Measurements from ENCODE around the gene TAAR6.
A peak's percentile ranks its signal among the peaks of the same experiment; 100 is the strongest.
"Not testable (repeated sequence)": the region's sequence is repeated elsewhere in the genome, so short reads cannot be mapped to it uniquely, and the experiment has no call there.

The TAAR6 gene, protein sequence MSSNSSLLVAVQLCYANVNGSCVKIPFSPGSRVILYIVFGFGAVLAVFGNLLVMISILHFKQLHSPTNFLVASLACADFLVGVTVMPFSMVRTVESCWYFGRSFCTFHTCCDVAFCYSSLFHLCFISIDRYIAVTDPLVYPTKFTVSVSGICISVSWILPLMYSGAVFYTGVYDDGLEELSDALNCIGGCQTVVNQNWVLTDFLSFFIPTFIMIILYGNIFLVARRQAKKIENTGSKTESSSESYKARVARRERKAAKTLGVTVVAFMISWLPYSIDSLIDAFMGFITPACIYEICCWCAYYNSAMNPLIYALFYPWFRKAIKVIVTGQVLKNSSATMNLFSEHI

DNA sequence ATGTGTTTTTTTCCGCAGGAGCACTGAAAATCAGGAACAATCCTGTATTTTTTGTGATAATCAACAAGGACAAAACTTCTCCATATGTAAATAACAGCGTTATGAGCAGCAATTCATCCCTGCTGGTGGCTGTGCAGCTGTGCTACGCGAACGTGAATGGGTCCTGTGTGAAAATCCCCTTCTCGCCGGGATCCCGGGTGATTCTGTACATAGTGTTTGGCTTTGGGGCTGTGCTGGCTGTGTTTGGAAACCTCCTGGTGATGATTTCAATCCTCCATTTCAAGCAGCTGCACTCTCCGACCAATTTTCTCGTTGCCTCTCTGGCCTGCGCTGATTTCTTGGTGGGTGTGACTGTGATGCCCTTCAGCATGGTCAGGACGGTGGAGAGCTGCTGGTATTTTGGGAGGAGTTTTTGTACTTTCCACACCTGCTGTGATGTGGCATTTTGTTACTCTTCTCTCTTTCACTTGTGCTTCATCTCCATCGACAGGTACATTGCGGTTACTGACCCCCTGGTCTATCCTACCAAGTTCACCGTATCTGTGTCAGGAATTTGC, at the start of gene TAAR6:
TAAR6 (plus strand) TSS at position 102 of the 557 bp plus-strand sequence; CDS start at position 102, 0 bp downstream.
- no peak for DNase-seq (ENCODE audit: low read depth in 2 of 2)

DNA sequence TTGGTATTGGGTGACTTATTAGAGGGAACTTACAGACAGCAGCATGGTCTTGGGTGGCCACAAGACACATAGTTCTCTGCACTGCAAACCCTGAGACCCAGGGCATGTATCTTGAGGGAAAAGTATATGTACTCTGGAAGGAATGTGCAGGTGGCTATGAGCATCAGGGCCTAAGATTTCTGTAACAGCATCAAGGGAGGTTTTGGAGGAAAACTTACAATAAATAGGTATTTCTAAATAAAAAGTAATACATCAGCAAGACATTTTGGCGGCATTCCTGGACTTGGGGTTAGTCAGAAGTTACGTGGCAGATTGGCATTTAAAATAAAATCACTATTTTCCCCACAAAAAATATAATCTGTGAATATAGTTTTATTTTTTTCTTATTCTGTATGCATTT, 49.2 kb upstream of the TAAR6 start:
- DNase-seq (ENCODE audit: low read depth in 2 of 2): no peak

DNA sequence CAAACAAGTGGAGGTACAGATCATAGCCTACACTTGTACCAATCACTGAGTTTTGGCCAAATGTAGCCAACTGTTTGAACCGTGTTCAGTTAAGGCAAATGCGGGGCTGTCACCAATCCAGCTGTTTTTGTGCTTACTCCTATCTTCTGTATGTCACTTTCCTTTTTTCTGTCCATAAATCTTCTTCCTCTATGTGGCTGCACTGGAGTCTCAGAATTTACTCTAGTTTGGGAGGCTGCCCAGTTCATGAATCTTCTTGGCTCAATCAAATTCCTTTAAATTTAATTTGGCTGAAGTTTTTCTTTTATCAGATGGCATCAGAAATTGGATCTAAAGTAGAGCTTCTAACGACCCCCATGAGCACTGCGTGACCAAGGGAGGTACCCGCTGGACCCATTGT, 45.5 kb upstream of the TAAR6 start:
- DNase-seq (ENCODE audit: low read depth in 2 of 2): no peak

DNA sequence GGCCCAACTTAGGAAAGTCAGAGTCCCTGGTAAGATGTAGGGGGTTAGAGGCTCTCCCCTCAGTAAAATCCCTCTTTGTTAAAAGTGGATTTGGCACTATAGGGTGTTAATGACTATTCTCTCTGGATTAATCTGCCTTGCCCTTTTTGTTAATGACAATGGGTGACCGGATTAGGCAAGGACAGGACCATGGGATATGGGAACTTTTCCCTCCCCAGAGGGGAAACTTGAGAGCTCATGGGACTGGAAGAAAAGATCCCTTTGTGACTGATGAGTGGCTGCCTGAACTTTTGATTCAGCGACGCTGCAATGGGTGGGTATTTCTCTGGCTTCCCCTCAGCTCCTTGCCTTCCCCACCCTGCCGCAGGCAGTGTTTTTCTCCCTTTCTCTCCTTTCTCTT, 44.3 kb upstream of the TAAR6 start:
- DNase-seq (ENCODE audit: low read depth in 2 of 2): no peak

DNA sequence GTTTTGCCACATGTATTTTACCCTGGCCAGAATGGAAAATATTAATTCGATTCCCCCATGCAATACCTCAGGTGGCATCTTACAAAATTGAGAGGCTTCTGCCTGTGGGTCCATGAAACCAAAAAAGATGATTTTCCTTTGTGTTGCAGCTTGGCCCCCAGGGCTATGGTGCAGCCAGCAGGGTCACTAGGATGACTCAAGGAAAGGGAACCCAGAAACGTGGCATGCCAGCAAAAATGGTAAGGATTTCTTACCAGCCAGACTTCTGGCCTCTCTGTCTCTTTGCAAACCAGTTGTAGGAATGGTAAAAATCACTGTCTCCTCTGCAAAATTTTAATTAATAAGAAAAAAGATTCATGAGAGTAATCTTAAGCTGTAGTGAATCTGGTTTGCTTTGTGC, 43.7 kb upstream of the TAAR6 start:
- DNase-seq (ENCODE audit: low read depth in 2 of 2): no peak

DNA sequence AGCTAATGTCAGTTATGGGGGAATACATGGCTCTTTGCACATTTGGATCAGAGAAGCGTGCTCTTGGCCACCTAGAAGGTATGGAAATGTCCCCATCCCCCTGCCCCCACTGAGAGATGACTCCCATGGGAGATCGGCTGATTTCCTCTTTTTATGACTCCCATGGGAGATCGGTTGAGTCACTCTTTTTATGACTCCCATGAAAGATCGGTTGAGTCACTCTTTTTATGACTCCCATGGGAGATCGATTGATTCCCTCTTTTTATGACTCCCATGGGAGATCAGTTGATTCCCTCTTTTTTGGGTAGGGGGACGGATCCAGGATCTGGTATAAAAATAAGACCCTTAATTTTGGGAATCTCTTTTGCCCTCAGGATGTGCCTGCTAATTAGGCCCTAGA, 42.3 kb upstream of the TAAR6 start:
- no peak for DNase-seq (ENCODE audit: low read depth in 2 of 2)

DNA sequence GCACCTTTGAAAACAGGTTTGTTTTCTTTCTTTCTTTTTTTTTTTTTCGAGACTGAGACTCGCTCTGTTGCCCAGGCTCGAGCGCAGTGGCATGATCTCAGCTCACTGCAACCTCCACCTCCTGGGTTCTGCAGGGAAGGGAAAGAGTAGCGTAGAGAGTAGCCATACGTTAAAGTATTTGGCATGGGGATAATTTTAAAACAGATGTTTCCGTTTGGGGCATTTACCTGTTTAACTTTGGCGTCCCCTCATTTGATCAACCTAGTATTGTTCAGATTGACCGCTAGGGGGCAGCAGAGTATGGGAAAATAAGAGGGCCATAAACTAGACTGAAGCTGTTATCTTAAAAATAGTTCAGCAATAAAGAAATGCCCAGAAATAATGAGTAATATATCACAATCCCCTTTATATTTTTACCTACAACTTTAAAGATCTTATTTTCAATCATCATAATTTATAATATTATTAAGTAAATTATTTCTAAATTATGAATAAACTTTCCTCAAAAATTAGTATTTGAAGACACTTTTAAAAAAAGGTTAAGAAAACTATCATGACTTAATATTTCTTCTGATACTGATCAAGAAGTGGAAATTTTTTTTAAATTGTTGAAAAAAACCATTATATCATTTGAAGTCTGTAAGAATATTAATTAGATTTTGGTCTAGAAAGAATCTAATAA, 39.7 kb upstream of the TAAR6 start:
- peak; percentile 45 to 56 for DNase-seq (ENCODE audit: low read depth in 2 of 2)

DNA sequence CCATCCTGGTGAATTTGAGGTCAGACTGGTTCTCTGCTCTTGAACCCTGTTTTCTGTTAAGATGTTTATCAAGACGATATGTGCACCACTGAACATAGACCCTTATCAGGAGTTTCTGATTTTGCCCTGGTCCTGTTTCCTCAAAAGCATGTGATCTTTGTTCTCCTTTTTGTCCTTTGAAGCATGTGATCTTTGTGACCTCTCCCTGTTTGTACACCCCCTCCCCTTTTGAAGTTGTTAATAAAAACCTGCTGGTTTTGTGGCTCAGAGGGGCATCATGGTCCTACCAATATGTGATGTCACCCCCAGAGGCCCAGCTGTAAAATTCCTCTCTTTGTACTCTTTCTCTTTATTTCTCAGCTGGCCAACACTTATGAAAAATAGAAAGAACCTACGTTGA, 35.6 kb upstream of the TAAR6 start:
- not testable (repeated sequence) for DNase-seq (ENCODE audit: low read depth in 2 of 2)

DNA sequence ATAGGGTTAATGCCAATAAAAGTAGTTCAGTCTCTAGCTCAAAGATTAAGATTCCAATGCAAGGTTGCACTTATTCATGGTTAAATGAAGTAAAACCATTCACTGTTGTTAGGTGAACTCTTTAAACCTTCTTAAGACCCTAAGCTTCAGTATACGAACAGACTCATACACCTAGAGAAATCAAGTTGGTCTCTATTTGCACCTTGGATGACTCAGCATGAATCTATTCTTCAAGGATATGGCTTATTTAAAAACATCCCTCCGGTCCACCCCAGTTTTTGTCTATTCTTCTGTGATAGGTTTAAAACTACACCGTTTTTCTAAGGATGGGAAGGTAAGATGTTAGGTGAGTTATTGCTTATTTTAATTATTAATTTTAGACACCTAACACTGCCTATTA, 33.0 kb upstream of the TAAR6 start:
- DNase-seq (ENCODE audit: low read depth in 2 of 2): no peak

DNA sequence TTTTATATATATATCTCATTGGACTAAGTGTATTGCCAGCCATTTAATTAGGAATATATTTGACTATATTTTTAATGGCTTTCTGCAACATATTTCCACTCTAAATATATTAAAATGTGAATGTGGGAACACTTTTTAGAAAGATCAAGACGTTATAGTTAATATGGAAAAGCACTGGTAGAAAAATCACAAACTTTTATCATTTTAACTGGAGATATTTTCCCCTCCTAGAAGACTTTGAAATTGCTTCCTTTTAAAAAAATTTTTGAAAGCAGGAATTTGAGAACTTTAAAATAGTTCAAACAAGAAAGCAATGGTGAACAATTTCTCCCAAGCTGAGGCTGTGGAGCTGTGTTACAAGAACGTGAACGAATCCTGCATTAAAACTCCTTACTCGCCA, 32.1 kb upstream of the TAAR6 start, which contains the start of gene TAAR9:
TAAR9 (plus strand) TSS at position 301 of the 400 bp plus-strand sequence; CDS start at position 314, 13 bp downstream.
- no peak for DNase-seq (ENCODE audit: low read depth in 2 of 2)

DNA sequence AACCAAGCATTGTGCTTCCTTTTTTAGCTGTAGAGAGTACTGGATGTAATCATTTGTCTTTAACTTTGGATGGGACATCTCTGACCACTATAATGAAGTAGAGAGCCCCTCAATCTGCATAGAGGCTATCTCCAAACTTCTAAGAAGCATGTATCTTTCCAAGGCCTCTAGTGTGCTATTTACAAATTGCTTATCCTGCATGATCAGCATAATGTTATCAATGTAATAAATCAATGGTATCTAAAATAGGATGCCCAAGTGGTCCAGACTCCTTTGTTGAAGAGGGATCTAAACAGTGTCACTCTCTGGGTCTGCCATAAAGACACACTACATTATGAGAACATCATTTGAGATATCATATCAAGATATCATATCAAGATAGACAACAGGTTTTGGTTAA, 25.3 kb upstream of the TAAR6 start:
- no peak for DNase-seq (ENCODE audit: low read depth in 2 of 2)

DNA sequence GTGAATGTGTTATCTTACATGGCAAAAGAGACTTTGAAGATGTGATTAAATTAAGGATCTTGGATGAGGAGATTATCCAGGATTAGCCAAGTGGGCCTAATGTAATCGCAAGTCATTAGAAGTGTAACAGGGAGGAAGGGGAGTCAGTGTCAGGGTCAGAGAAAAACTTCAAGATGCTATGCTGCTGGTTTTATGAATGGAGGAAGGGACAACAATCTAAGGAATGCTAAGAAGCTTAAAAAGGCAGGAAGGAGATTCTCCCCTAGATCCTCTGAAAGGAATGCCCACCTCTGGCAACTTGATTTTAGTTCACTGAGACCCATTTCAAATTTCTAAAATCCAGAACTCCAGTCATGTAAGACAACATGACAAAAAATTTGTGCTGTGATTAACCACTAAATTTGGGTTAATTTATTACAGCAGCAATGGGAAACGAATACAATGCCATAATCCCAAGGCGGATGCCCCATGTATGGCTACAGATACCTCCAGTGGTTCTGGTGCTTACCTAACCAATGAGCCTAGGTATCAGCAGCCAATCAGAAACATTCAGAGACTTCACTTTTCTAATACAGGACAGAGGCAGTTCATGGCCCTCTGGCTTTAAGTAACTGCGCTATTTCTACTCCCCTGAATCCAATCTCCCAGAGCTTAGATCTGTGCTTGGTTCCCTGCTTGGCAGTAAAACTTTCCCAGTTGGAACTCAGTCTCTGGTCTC, 21.2 kb upstream of the TAAR6 start:
- DNase-seq (ENCODE audit: low read depth in 2 of 2): no peak

DNA sequence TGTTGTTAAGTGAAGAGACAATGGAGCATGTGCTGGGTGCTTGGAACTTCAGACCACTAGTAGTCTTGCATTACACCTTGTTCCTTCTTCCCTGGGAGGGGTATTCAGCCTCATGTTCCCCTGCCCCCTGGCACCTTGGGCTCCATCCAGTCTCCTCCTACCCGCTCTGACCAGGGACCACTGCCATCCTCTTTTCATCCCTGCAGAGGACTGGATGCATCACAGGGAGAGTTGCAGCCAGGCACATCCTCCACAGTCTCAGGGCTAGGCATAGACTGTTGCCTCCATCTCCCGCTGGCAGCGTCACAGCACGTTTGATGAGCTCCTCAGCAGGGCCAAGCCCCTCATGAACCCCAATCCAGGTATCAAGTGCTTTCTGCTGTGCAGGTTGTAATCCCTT, 18.9 kb upstream of the TAAR6 start:
- no peak for DNase-seq (ENCODE audit: low read depth in 2 of 2)

DNA sequence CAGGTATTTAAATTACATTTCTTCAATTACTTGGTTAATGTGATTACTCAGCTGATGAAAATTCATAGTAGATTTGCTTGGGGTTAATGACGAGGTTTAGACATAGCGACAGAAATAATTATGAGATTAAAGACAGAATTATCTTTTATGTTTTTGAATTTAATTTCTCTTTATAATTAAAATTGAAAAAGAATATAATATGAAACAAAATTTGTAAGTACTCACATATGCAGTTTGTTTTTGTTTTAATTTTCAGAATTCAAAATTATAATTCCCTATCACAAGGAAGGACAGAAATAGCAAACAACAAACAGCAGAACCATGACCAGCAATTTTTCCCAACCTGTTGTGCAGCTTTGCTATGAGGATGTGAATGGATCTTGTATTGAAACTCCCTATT, 17.8 kb upstream of the TAAR6 start, which contains the start of gene TAAR8:
TAAR8 (plus strand) TSS at position 301 of the 400 bp plus-strand sequence; CDS start at position 322, 21 bp downstream.
- DNase-seq (ENCODE audit: low read depth in 2 of 2): no peak

DNA sequence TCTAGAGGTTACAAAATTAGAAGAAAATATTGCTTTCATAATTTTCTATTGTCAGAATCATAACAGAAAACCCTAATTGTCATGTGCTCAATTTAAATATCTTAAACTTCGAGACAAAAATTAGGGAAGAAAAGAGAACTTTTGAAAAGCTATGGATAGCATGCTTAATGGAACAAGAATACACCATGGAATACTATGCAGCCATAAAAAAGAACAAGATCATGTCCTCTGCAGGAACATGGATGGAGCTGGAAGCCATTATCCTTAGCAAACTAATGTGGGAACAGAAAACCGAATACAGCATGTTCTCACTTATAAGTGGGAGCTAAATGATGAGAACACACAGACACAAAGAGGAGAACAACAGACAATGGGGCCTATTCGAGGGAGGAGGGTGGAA, 10.0 kb upstream of the TAAR6 start:
- DNase-seq (ENCODE audit: low read depth in 2 of 2): not testable (repeated sequence)

DNA sequence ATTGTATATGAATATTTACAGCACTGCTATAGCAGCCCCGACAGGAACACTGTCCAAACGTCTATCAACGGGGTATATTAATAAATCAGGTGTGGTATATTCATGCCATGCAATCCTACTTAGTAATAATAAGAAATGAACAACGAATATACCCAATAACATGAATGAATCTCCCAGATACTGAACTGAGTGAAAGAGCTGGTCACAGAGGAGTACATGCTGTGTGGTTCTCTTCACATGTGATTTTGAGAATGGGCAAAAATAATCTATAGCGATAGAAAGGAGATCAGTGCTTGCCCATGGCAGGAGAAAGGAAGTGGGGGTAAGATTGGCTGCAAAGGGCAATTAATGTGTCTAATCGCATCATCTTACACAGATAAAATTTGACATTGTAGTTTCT, 3.7 kb upstream of the TAAR6 start:
- no peak for DNase-seq (ENCODE audit: low read depth in 2 of 2)

DNA sequence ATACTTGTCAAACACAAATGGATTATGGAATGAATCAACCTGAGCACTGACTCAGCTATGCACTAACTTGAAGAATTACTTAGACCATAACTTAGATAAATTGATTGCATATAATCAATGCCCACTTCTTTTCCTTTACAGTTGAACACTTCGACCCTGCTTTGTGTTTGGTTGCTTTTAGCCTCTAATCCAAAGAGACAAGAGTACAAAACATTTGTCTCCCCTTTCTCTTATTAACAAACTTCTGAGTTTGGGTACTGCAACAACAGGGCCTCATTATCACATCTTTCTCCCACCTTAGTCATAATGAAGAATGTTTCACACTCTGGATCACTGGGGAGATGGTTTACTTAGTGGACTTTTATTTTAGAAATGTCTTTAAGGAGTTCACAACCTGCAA, 2.6 kb upstream of the TAAR6 start:
- no peak for DNase-seq (ENCODE audit: low read depth in 2 of 2)

DNA sequence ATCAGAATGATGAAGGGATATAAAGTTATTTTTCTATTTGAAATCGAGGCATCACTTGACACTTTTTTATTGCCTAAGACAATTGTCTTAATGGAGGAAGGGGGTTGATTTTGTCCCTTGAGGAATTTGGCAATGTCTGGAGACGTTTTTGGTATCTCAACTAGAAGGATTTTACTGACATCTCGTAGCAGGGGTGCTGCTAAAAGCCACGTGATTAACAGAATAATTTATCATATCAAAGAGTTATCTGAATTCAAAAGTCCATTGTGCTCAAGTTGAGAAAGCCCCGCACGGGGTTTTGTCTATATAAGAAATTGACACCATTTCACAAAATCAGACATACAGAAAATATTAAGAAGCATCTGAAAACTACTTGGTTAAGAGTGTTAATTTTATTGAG, 1.5 kb upstream of the TAAR6 start:
- DNase-seq (ENCODE audit: low read depth in 2 of 2): no peak

DNA sequence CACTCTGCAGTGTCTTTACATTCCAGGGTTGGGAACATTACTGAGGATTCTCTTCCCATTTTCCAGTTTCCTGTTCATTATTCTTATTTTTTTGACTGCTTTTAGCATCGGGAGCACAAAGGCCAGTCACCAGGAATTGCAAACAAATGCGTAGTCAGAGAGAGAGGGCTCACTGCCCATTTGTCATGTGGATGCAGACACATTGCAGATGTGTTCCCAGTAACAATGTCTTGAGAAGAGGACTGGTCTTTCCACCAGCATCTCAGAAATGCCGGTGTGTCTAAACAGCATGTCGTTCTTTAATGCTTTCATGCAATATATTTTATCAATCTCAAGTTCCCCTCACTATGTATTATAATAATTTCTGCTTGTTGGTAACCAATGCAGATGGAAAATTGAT, 952 bp upstream of the TAAR6 start:
- DNase-seq (ENCODE audit: low read depth in 2 of 2): no peak

DNA sequence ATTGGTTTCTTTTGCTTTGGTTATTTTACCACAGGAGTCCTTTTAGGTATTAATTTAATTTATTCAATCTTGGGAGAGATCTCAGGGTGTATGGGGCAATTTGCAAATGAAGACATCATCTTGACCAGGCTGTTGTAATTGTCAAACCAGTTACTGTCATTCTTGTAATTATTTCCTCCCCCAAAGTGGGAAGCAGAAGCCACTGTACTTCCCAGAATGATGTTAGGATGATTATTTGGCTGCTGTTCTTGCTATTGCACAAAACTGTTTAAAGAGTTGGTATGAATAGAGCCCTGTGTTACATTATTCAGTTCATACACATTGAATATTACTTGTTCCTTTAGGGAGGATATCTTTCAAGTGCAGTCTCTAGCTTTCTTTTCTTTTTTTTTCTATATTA, 1.7 kb downstream of the TAAR6 start:
- no peak for DNase-seq (ENCODE audit: low read depth in 2 of 2)

DNA sequence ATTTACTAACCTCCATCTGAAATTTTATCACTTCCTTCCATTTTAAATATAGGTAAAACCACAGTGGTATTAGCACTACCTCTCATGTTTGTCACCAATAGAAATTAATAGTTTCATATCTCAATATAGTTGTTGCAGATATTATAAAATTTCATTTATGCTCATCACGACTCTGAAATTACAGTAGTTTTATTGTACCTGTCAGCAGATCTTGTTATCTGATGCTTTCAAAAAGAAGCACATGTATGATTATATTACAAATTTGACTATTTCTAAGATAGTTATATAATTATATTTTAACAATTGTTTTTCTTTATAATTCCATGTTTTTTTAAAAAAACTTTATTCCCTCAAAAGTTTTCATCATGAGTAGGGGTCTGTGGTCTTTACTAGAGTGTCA, 14.6 kb downstream of the TAAR6 start:
- no peak for DNase-seq (ENCODE audit: low read depth in 2 of 2)

DNA sequence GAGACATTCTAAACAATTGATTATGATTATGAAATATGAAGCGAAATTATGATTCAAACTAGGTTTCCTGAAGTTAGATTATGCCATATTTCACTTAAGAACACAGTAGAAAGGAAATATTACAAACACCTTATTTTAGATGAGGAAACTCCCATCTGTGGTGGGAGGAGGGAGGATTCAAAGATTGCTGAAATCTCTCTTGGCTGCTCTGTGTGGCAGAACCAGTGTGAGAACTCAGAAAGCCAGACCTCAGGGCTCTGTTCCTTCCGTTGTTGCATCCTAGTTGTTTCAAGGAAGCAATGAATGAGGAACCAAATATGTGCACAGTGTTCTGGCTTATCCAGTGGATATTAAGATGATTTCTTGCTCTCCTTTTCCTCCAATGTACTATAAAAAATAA, 17.3 kb downstream of the TAAR6 start:
- DNase-seq (ENCODE audit: low read depth in 2 of 2): no peak

Data from stimulated activated CD8-positive, alpha-beta memory T cell treated with anti-CD3 and anti-CD28 coated beads, Interleukin-7, amount 100 ng/mL, for 4 hours (primary cell).